SU-DHL-6 (cell line): Measurements from ENCODE around the gene SAMD1.

Experiments
- CTCF ChIP-seq: fragments of 200-600 bp; sonication (generic); IDR thresholded peaks from one replicate; pipeline ENCODE4 v1.5.1; 2017; ENCODE audit warnings: antibody characterized with exemption, mild to moderate bottlenecking, low read length, moderate library complexity; ENCODE audit not compliant: insufficient read depth, poor library complexity, severe bottlenecking
- EZH2phosphoT487 ChIP-seq: fragments of 200-600 bp; sonication (generic), shearing (Covaris generic); conservative IDR thresholded peaks from 2 replicates; pipeline ENCODE4 v1.6.1; 2018; ENCODE audit warnings: mild to moderate bottlenecking, antibody characterized with exemption, low read length, moderate library complexity, mixed read lengths

- no peak for TF ChIP-seq CTCF
- TF ChIP-seq EZH2phosphoT487: no peak
Measured at GRCh38 chr19:14054721-14055120, 35.8 kb downstream of the SAMD1 start.
